ENCODE results near the gene PLA2G4D. TPM values are rescaled to one million over a fixed set of nuclear protein-coding genes. Genes with fewer than 3 reads are reported as not detected.

The PLA2G4D gene
- total RNA-seq, 1 experiment from 2014 or later: 0.34 TPM

GRCh38 chr15:42048080-42048820, 46.1 kb downstream of the PLA2G4D start:
- no peak overlapping the region for H2AFZ ChIP-seq (ENCODE audit: low read depth, low read length, poor library complexity, severe bottlenecking)
- ChIA-PET RAD21 (ENCODE audit: low non-redundant PET in 1 of 2, low total read pairs in 2 of 2, uncharacterized antibody in 2 of 2, unreplicated experiment in 2 of 2) (no interaction called here), POLR2A (no interaction called here), CTCF (no interaction called here)
- ATAC-seq (no peak), DNase-seq (ENCODE audit: low read depth, low spot score) (no peak)
- no peaks in the 10 kb centered on the region for H3K9me2 ChIP-seq (ENCODE audit: insufficient read depth)
- H4K20me1 ChIP-seq (ENCODE audit: insufficient read depth): no peaks in the 10 kb centered on the region
- no peaks in the 10 kb centered on the region for H3K9me3 ChIP-seq (ENCODE audit: control insufficient read depth in 1 of 2, insufficient read depth in 1 of 2, low read depth in 1 of 2, low read length in 2 of 2)
- H3K9ac ChIP-seq (ENCODE audit: low read length): no peak overlapping the region
- no TSS peak for BruUV-seq (replicated peaks)
- no peaks in the 10 kb centered on the region for H3K79me2 ChIP-seq (ENCODE audit: insufficient read depth, low read length)
- TF ChIP-seq CTCF (IDR thresholded peaks at IDR 0.05 in 2 of 3, conservative IDR thresholded peaks at IDR 0.05 in 1 of 3; ENCODE audit: borderline replicate concordance in 1 of 3, insufficient read depth in 1 of 3, low read depth in 2 of 3, low read length in 2 of 3) (no peak), JUND (IDR thresholded peaks at IDR 0.05) (no peak), ZBTB33 (IDR thresholded peaks at IDR 0.05; ENCODE audit: extremely low read depth, insufficient replicate concordance, low read length) (no peak), ELF1 (IDR thresholded peaks at IDR 0.05; ENCODE audit: borderline replicate concordance, low read depth) (no peak), SRF (IDR thresholded peaks at IDR 0.05; ENCODE audit: low read depth) (no peak), SP1 (IDR thresholded peaks at IDR 0.05; ENCODE audit: low read depth) (no peak), REST (IDR thresholded peaks at IDR 0.05; ENCODE audit: low read depth) (no peak), TCF7L2 (IDR thresholded peaks at IDR 0.05; ENCODE audit: borderline replicate concordance, extremely low read depth, insufficient read depth, insufficient read length) (no peak), POLR2A (IDR thresholded peaks at IDR 0.05; ENCODE audit: borderline replicate concordance, extremely low read depth, insufficient read depth, insufficient read length) (no peak), FOSL1 (IDR thresholded peaks at IDR 0.05; ENCODE audit: low read depth) (no peak), EZH2phosphoT487 (IDR thresholded peaks at IDR 0.05; ENCODE audit: borderline replicate concordance) (no peak), EZH2 (IDR thresholded peaks at IDR 0.05) (no peak), MAX (IDR thresholded peaks at IDR 0.05) (no peak), EGR1 (IDR thresholded peaks at IDR 0.05; ENCODE audit: low read depth) (no peak), YY1 (IDR thresholded peaks at IDR 0.05; ENCODE audit: extremely low read depth, insufficient replicate concordance, low read depth, low read length) (no peak), POLR2AphosphoS5 (IDR thresholded peaks at IDR 0.05; ENCODE audit: low read depth, low read length) (no peak), ZFX (IDR thresholded peaks at IDR 0.05) (no peak), SIN3A (IDR thresholded peaks at IDR 0.05; ENCODE audit: low read depth) (no peak)
- no peaks in the 10 kb centered on the region for H3K4me1 ChIP-seq (ENCODE audit: control insufficient read depth in 1 of 2, insufficient read depth in 2 of 2, low read length in 2 of 2)
- intact Hi-C loops (cut with micrococcal nuclease): no loop called here
- no peak overlapping the region for H3K27ac ChIP-seq (ENCODE audit: low read depth, low read length)
- no peaks in the 10 kb centered on the region for H3K27me3 ChIP-seq (ENCODE audit: insufficient read depth, low read length)
- H3K4me3 ChIP-seq (replicated peaks in 1 of 2; ENCODE audit: low read depth in 1 of 2, low read length in 2 of 2): no peak overlapping the region
- no peaks in the 10 kb centered on the region for H3K36me3 ChIP-seq (ENCODE audit: control insufficient read depth in 1 of 2, insufficient read depth in 2 of 2, low read length in 2 of 2)
- H3K4me2 ChIP-seq (ENCODE audit: low read length): no peak overlapping the region
